SU-DHL-6 (cell line): Measurements from ENCODE around the gene WDR82.

Experiments
- H2AFZ ChIP-seq: fragments of 200-600 bp; sonication (generic); 2 replicates; pipeline ENCODE4 v1.6.1; 2014; ENCODE audit warnings: low read depth, mild to moderate bottlenecking, moderate library complexity, mixed read lengths, antibody characterized with exemption, low read length; ENCODE audit not compliant: severe bottlenecking
- H3F3A ChIP-seq: fragments of 200-600 bp; shearing (Covaris generic); 2 replicates; pipeline ENCODE4 v1.6.0; 2016; ENCODE audit warnings: antibody characterized with exemption, mild to moderate bottlenecking; ENCODE audit not compliant: insufficient read depth
- H3K27ac ChIP-seq: fragments of 200-600 bp; sonication (generic); 2 replicates; pipeline ENCODE4 v1.5.1; 2016; ENCODE audit warnings: low read depth, mild to moderate bottlenecking, low read length, moderate library complexity, mixed read lengths
- H3K27me3 ChIP-seq: fragments of 200-600 bp; sonication (generic), shearing (Covaris generic); 2 replicates; pipeline ENCODE4 v1.6.0; 2014; ENCODE audit warnings: mild to moderate bottlenecking, low read length
- H3K36me3 ChIP-seq: fragments of 200-600 bp; sonication (generic); 2 replicates; pipeline ENCODE4 v1.6.1; 2014; ENCODE audit warnings: mild to moderate bottlenecking, low read length, mixed read lengths
- H3K4me2 ChIP-seq: fragments of 300-600, 200-600 bp; shearing (Covaris generic), sonication (generic); 2 replicates; pipeline ENCODE4 v1.6.0; 2014; ENCODE audit warnings: low read length, low read depth, mild to moderate bottlenecking; ENCODE audit not compliant: poor library complexity, severe bottlenecking
- H3K4me3 ChIP-seq: fragments of 200-600 bp; sonication (generic); 2 replicates; pipeline ENCODE4 v1.5.1; 2014; ENCODE audit warnings: antibody characterized with exemption, low read length, mild to moderate bottlenecking, mixed read lengths; ENCODE audit not compliant: insufficient read depth, poor library complexity, severe bottlenecking
- H3K79me2 ChIP-seq: fragments of 200-600 bp; sonication (generic); 2 replicates; pipeline ENCODE4 v1.6.1; 2014; ENCODE audit warnings: mild to moderate bottlenecking, low read length, moderate library complexity; ENCODE audit not compliant: insufficient read depth
- H3K9ac ChIP-seq: fragments of 200-600 bp; sonication (generic); 2 replicates; pipeline ENCODE4 v1.7.0; 2014; ENCODE audit warnings: mild to moderate bottlenecking, low read length
- H3K9me2 ChIP-seq: fragments of 200-600 bp; sonication (generic); replicated peaks from 2 replicates; pipeline ENCODE4 v1.6.1; 2014; ENCODE audit warnings: low read length; ENCODE audit not compliant: insufficient read depth
- H3K9me3 ChIP-seq: fragments of 200-600 bp; sonication (generic); 2 replicates; pipeline ENCODE4 v1.6.1; 2014; ENCODE audit warnings: low read length, mixed read lengths; ENCODE audit not compliant: insufficient read depth
- H4K20me1 ChIP-seq: fragments of 200-600 bp; sonication (generic); 2 replicates; pipeline ENCODE4 v1.6.1; 2014; ENCODE audit warnings: low read depth, mild to moderate bottlenecking, antibody characterized with exemption, low read length, moderate library complexity, mixed read lengths
- EZH2phosphoT487 ChIP-seq: fragments of 200-600 bp; sonication (generic), shearing (Covaris generic); conservative IDR thresholded peaks from 2 replicates; pipeline ENCODE4 v1.6.1; 2018; ENCODE audit warnings: mild to moderate bottlenecking, antibody characterized with exemption, low read length, moderate library complexity, mixed read lengths
- TF ChIP-seq, protein P1 (sequence below): fragments of 200-600 bp; sonication (generic); IDR thresholded peaks from one replicate; pipeline ENCODE4 v1.5.1; 2017; ENCODE audit warnings: antibody characterized with exemption, mild to moderate bottlenecking, low read length, moderate library complexity; ENCODE audit not compliant: insufficient read depth, poor library complexity, severe bottlenecking

WDR82 gene

DNA sequence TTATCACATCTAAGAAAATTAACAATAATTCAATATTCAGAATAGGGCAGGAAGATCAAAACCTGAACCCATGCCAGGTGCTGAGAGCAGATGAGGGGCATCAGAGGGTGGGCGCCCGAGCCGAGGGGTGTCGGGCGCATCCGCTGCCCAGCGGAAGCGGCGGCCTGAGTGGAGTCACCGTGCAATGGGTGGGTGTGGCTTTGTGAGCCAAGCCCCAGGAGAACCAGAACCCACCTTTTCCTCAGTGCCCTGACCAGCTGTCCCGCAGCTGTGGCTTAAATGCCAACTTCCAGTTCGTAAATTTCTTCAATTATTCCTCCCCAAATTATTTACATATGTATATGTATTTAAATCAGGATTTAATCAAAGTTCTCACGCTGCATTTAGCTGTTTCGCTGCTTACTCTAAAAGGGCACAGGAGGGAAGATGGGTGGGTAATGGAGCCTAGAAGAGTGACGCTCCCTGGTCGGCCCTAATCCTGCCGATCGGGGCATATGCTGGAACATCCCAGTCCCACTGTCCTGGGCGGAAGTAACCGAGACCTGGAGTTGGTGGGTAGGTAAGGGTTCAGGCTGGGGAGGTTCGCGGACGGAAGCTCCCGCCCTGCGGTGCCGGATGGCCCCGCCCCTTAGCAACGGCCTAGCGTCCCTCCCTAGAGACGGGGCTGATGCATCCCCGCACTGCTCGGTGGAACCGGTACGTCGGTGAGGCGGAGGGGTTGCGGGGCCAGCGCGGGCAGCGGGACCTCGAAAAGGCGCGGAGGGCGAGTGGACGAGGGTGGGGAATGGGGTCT is 39.0 kb upstream of the WDR82 start:
- Histone ChIP-seq H3K9ac (no peak overlapping the region), H3K27me3 (no peaks in the 10 kb centered on the region), H3K27ac (no peak overlapping the region), H4K20me1 (no peaks in the 10 kb centered on the region), H3K9me3 (no peaks in the 10 kb centered on the region), H3K9me2 (no peaks in the 10 kb centered on the region), H3K79me2 (no peaks in the 10 kb centered on the region), H3F3A (no peaks in the 10 kb centered on the region), H2AFZ (no peak overlapping the region), H3K4me3 (no peak overlapping the region), H3K4me2 (no peak overlapping the region), H3K36me3 (no peaks in the 10 kb centered on the region)
- TF ChIP-seq EZH2phosphoT487 = no peak
- TF ChIP-seq, protein P1, sequence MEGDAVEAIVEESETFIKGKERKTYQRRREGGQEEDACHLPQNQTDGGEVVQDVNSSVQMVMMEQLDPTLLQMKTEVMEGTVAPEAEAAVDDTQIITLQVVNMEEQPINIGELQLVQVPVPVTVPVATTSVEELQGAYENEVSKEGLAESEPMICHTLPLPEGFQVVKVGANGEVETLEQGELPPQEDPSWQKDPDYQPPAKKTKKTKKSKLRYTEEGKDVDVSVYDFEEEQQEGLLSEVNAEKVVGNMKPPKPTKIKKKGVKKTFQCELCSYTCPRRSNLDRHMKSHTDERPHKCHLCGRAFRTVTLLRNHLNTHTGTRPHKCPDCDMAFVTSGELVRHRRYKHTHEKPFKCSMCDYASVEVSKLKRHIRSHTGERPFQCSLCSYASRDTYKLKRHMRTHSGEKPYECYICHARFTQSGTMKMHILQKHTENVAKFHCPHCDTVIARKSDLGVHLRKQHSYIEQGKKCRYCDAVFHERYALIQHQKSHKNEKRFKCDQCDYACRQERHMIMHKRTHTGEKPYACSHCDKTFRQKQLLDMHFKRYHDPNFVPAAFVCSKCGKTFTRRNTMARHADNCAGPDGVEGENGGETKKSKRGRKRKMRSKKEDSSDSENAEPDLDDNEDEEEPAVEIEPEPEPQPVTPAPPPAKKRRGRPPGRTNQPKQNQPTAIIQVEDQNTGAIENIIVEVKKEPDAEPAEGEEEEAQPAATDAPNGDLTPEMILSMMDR = no peak

DNA sequence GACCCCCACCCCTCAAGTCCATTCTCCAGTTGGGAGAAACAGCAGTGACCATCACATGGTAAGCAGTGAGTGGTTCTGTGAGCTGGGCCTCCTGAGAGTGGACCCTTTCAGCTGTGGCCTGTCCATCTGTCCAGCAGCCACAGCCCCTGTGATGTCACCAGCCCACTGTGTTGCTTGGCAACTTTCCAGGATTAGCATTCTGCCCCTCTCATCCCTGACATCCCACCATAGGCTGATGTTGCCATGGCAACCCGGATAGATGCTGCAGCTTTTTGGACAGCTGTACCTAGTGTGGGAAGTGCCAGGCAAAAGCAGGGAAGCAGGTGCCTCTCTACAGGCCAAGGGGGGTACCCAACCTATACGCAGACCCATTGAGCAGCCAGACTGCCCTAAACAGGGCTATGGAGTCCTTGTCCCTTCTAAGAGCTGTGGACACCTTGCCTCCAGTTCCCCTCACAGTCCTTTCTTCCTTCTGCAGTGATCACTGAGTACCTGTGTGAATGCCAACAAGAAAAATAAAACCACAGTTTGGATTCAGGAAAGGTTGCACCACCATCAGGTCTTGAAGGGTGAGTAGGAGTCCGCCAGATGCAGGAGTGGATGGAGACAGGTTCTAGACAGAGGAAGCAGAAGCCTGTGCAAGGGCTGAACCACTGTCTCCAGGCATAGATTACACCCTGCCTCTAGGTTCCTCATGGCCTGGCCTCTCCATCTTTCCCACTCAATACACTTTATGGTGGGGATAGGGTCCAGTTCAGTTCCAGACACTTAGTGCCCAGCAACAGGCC is 37.7 kb upstream of the WDR82 start, which contains the start of gene DNAH1:
Gene DNAH1 (plus strand): TSS at position 343 of the 788 bp plus-strand sequence. CDS start 6,124 bp downstream, outside the sequence.
- Histone ChIP-seq H3K27ac (no peak within 1 kb of the TSS), H3F3A (no peaks in the 10 kb centered on the region), H3K9me3 (no peaks in the 10 kb centered on the region), H3K79me2 (no peaks in the 10 kb centered on the region), H3K27me3 (no peaks in the 10 kb centered on the region), H4K20me1 (no peaks in the 10 kb centered on the region), H3K9me2 (no peaks in the 10 kb centered on the region), H3K4me2 (no peak within 1 kb of the TSS), H3K9ac (no peak within 1 kb of the TSS), H3K36me3 (no peaks in the 10 kb centered on the region), H2AFZ (no peak within 1 kb of the TSS), H3K4me3 (no peak within 1 kb of the TSS)
- no peak for TF ChIP-seq EZH2phosphoT487
- TF ChIP-seq, protein P1 = no peak

DNA sequence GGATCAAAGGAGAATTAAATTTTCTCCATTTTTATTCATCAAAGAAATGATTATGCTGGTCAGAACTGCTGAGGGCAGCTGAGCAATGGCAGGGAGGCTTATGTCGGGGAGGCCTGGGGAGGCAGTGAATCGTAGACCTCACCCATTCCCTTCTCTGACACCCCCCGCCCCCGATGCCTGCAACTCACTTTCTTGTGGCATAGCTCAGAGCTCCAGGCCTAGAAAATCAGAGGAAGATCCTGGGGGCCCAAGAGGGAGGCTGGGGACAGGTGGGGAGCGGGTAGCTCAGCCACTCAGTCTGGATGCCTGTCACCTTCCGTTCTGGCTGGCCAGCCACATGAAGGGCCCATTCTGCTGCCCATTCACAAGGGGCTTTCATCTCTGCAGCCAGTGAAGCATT is 36.6 kb upstream of the WDR82 start:
- Histone ChIP-seq H3K9ac (no peak overlapping the region), H3K9me3 (no peaks in the 10 kb centered on the region), H4K20me1 (no peaks in the 10 kb centered on the region), H3K27me3 (no peaks in the 10 kb centered on the region), H3K4me3 (no peak overlapping the region), H2AFZ (no peak overlapping the region), H3F3A (no peaks in the 10 kb centered on the region), H3K36me3 (no peaks in the 10 kb centered on the region), H3K79me2 (no peaks in the 10 kb centered on the region), H3K4me2 (no peak overlapping the region), H3K27ac (no peak overlapping the region), H3K9me2 (no peaks in the 10 kb centered on the region)
- no peak for TF ChIP-seq EZH2phosphoT487
- TF ChIP-seq, protein P1 = no peak
